Measurements from ENCODE around the gene WSB2.

The WSB2 gene

GRCh38 chr12:118017926-118018325 is 43.1 kb downstream of the WSB2 start:
- H3K9me2 ChIP-seq (replicated peaks; ENCODE audit: control insufficient read depth, low read length): no peaks in the 10 kb centered on the region
- peak overlapping the region; percentile 89 for H3K4me3 ChIP-seq (ENCODE audit: low read length)
- H3K4me2 ChIP-seq (ENCODE audit: low read length): peak overlapping the region; percentile 84
- peaks cover 8% of the 10 kb centered on the region; the same call in 1 of the 2 replicates for H4K20me1 ChIP-seq (ENCODE audit: control insufficient read depth, insufficient read depth, low read depth, low read length)
- no peaks in the 10 kb centered on the region for H3K9me3 ChIP-seq (ENCODE audit: control insufficient read depth, insufficient read depth, low read length)
- peaks cover 24% of the 10 kb centered on the region for H3K4me1 ChIP-seq (ENCODE audit: control insufficient read depth, low read length)
- no peaks in the 10 kb centered on the region for H3F3A ChIP-seq (ENCODE audit: control insufficient read depth, insufficient read depth)
- peaks cover 62% of the 10 kb centered on the region for H3K36me3 ChIP-seq (ENCODE audit: control insufficient read depth, low read length)
- H3K79me2 ChIP-seq (ENCODE audit: control insufficient read depth, low read length): peaks cover 35% of the 10 kb centered on the region
- no peak for TF ChIP-seq EZH2phosphoT487 (IDR thresholded peaks at IDR 0.05; ENCODE audit: borderline replicate concordance, low read length)
- TF ChIP-seq, protein P1, sequence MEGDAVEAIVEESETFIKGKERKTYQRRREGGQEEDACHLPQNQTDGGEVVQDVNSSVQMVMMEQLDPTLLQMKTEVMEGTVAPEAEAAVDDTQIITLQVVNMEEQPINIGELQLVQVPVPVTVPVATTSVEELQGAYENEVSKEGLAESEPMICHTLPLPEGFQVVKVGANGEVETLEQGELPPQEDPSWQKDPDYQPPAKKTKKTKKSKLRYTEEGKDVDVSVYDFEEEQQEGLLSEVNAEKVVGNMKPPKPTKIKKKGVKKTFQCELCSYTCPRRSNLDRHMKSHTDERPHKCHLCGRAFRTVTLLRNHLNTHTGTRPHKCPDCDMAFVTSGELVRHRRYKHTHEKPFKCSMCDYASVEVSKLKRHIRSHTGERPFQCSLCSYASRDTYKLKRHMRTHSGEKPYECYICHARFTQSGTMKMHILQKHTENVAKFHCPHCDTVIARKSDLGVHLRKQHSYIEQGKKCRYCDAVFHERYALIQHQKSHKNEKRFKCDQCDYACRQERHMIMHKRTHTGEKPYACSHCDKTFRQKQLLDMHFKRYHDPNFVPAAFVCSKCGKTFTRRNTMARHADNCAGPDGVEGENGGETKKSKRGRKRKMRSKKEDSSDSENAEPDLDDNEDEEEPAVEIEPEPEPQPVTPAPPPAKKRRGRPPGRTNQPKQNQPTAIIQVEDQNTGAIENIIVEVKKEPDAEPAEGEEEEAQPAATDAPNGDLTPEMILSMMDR (IDR thresholded peaks at IDR 0.05; ENCODE audit: low read depth, low read length, poor library complexity, severe bottlenecking): no peak
- H3K27me3 ChIP-seq (ENCODE audit: control insufficient read depth, low read length): peaks cover 6% of the 10 kb centered on the region
- H3K27ac ChIP-seq (ENCODE audit: low read depth, low read length): no peak overlapping the region

GRCh38 chr12:118016424-118017264 is 44.3 kb downstream of the WSB2 start, which contains the start of gene RFC5:
Gene RFC5, plus strand, starts transcription at chr12:118016703. Its CDS starts 125 bp downstream, at chr12:118016828.
- Histone ChIP-seq H3K4me3 (ENCODE audit: low read length) (peak within 1 kb of the TSS; percentile 89), H4K20me1 (ENCODE audit: control insufficient read depth, insufficient read depth, low read depth, low read length) (peaks cover 8% of the 10 kb centered on the region; the same call in 1 of the 2 replicates), H3K4me2 (ENCODE audit: low read length) (peak within 1 kb of the TSS; percentile 84), H3K27me3 (ENCODE audit: control insufficient read depth, low read length) (peaks cover 6% of the 10 kb centered on the region), H3K4me1 (ENCODE audit: control insufficient read depth, low read length) (peaks cover 24% of the 10 kb centered on the region), H3K27ac (ENCODE audit: low read depth, low read length) (peak within 1 kb of the TSS; percentile 42), H3F3A (ENCODE audit: control insufficient read depth, insufficient read depth) (no peaks in the 10 kb centered on the region), H3K36me3 (ENCODE audit: control insufficient read depth, low read length) (peaks cover 51% of the 10 kb centered on the region), H3K79me2 (ENCODE audit: control insufficient read depth, low read length) (peaks cover 35% of the 10 kb centered on the region), H3K9me2 (replicated peaks; ENCODE audit: control insufficient read depth, low read length) (no peaks in the 10 kb centered on the region), H3K9me3 (ENCODE audit: control insufficient read depth, insufficient read depth, low read length) (no peaks in the 10 kb centered on the region)
- TF ChIP-seq, protein P1 (IDR thresholded peaks at IDR 0.05; ENCODE audit: low read depth, low read length, poor library complexity, severe bottlenecking): no peak
- TF ChIP-seq EZH2phosphoT487 (IDR thresholded peaks at IDR 0.05; ENCODE audit: borderline replicate concordance, low read length): no peak

- Histone ChIP-seq H3F3A (ENCODE audit: control insufficient read depth, insufficient read depth) (no peaks in the 10 kb centered on the region), H3K4me3 (ENCODE audit: low read length) (peak overlapping the region; percentile 89), H3K9me3 (ENCODE audit: control insufficient read depth, insufficient read depth, low read length) (no peaks in the 10 kb centered on the region), H3K27ac (ENCODE audit: low read depth, low read length) (no peak overlapping the region), H3K4me2 (ENCODE audit: low read length) (peak overlapping the region; percentile 84), H3K9me2 (replicated peaks; ENCODE audit: control insufficient read depth, low read length) (no peaks in the 10 kb centered on the region), H3K36me3 (ENCODE audit: control insufficient read depth, low read length) (peaks cover 44% of the 10 kb centered on the region), H3K4me1 (ENCODE audit: control insufficient read depth, low read length) (peaks cover 24% of the 10 kb centered on the region), H3K79me2 (ENCODE audit: control insufficient read depth, low read length) (peaks cover 35% of the 10 kb centered on the region), H4K20me1 (ENCODE audit: control insufficient read depth, insufficient read depth, low read depth, low read length) (peaks cover 8% of the 10 kb centered on the region; the same call in 1 of the 2 replicates), H3K27me3 (ENCODE audit: control insufficient read depth, low read length) (peaks cover 6% of the 10 kb centered on the region)
- TF ChIP-seq EZH2phosphoT487 (IDR thresholded peaks at IDR 0.05; ENCODE audit: borderline replicate concordance, low read length): no peak
- TF ChIP-seq, protein P1 (IDR thresholded peaks at IDR 0.05; ENCODE audit: low read depth, low read length, poor library complexity, severe bottlenecking): no peak
These were observed 45.0 kb downstream of the WSB2 start for GRCh38 chr12:118015944-118016343.

All from DOHH2 (cell line).